ENCODE measurements around the gene P2RX7.

DNA sequence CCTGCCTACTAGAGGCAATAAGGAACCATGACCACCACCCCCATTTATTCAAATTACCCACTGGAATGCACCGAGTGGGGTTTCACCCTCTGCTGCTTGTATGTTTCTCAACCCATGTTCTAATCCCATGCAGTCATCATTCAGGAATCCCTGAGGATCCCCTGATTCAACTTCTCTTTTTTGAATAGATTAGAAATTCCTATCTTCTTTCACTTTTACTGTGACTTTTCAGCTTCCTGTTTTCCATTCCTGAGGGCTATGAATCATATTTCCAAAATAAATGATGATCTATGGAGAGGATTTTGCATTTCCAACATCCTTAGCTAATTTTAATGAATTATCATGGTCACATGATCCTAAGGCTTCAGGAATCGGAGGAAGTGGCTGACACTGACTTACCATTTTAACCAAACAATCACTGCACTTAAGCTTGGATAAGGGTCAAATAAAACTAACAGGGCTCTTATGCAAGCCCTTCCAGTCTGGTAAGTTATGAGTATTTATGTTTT lies 57.9 kb downstream of the P2RX7 start:
- TF ChIP-seq, protein P1, sequence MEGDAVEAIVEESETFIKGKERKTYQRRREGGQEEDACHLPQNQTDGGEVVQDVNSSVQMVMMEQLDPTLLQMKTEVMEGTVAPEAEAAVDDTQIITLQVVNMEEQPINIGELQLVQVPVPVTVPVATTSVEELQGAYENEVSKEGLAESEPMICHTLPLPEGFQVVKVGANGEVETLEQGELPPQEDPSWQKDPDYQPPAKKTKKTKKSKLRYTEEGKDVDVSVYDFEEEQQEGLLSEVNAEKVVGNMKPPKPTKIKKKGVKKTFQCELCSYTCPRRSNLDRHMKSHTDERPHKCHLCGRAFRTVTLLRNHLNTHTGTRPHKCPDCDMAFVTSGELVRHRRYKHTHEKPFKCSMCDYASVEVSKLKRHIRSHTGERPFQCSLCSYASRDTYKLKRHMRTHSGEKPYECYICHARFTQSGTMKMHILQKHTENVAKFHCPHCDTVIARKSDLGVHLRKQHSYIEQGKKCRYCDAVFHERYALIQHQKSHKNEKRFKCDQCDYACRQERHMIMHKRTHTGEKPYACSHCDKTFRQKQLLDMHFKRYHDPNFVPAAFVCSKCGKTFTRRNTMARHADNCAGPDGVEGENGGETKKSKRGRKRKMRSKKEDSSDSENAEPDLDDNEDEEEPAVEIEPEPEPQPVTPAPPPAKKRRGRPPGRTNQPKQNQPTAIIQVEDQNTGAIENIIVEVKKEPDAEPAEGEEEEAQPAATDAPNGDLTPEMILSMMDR (IDR thresholded peaks at IDR 0.05; ENCODE audit: insufficient read depth, low read length) = no peak
- TF ChIP-seq, protein P2, sequence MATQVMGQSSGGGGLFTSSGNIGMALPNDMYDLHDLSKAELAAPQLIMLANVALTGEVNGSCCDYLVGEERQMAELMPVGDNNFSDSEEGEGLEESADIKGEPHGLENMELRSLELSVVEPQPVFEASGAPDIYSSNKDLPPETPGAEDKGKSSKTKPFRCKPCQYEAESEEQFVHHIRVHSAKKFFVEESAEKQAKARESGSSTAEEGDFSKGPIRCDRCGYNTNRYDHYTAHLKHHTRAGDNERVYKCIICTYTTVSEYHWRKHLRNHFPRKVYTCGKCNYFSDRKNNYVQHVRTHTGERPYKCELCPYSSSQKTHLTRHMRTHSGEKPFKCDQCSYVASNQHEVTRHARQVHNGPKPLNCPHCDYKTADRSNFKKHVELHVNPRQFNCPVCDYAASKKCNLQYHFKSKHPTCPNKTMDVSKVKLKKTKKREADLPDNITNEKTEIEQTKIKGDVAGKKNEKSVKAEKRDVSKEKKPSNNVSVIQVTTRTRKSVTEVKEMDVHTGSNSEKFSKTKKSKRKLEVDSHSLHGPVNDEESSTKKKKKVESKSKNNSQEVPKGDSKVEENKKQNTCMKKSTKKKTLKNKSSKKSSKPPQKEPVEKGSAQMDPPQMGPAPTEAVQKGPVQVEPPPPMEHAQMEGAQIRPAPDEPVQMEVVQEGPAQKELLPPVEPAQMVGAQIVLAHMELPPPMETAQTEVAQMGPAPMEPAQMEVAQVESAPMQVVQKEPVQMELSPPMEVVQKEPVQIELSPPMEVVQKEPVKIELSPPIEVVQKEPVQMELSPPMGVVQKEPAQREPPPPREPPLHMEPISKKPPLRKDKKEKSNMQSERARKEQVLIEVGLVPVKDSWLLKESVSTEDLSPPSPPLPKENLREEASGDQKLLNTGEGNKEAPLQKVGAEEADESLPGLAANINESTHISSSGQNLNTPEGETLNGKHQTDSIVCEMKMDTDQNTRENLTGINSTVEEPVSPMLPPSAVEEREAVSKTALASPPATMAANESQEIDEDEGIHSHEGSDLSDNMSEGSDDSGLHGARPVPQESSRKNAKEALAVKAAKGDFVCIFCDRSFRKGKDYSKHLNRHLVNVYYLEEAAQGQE (IDR thresholded peaks at IDR 0.05; ENCODE audit: insufficient replicate concordance, low read depth) = no peak
- no peak for TF ChIP-seq POLR2AphosphoS5 (IDR thresholded peaks at IDR 0.05; ENCODE audit: low read depth)

All from HL-60 (cell line).